UCSD-AML1 (cell line): ENCODE results near the gene EDN2.

Source experiments
- DNase-seq: peaks from one replicate; lab custom pipeline; 2025; ENCODE audit not compliant: unreplicated experiment; lab: John Stamatoyannopoulos, UW

EDN2 gene

GRCh38 chr1:41442697-41443251 is 41.7 kb downstream of the EDN2 start:
- no peak for DNase-seq

DNA sequence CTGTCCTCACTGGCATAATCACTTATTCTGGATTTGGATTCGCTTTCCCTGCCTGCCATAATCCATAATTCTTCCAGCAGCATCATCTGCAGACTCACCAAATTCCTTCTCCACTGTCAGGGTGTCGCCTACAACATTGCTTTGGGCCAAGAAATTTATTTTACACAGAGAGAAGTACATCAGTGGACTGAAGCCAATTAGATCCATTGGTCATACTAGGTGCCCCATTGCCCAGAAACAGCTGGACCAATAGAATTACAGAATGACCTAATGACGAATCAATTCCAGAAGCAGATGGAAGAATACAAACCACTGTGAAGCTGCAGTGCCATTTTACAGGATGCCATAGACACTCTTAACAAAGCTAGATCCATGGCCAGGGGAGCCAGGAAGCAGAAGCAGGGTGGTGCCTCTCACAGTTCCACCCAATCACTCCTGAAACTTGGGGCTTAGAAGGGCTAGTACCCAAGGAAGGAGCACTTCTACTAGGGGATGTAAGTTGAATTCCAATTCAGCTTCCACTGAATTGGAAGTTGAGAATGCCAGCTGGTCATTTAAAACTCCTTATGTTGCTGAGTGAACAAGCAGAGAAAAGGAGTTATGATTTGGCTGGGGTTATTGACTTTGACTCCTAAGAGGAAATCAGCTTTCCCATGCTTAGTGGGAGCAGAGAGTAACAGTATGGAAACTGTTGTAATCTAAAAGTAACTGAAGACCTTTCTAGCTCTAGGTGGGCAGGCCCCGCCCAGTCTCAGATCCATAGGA is 44.0 kb downstream of the EDN2 start:
- DNase-seq, result no peak

DNA sequence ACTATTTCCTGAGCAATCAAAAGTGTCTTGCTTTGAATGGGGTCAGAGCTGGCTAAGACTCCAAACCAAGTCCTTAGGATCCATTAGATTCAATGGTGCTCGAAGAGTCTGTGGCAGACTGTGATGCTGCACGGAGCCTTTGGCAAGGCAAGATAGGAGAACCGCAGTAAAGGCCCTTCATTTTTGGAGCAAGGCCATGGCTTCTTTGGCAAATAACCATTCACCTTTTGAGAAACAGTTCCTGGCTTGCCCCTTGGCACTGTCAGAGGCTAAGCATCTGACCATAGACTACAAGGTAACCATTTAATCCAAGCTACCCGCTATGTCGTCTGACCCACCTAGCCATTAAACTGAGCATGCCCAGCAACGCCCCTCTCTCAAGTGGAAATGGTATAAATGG is 45.2 kb downstream of the EDN2 start:
- no peak for DNase-seq

- DNase-seq, result no peak
Observed at GRCh38 chr1:41438711-41439110, 45.8 kb downstream of the EDN2 start.

DNA sequence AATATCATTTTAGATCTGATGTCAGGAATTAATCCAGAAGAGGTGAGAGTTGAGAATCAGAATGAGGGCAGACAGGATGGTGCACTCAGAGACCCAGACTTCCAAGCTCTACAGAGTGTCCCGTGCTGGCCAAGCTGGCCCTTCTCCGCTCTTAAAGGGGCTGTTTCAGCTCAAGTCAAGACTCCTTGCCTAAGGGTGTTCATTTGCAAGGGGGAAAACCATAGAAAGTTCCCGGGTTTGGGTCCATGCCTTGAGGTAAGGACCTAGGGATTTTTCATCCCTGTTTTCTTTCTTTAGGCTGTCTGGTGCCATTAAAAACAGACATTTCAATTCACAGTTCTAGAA is 47.5 kb downstream of the EDN2 start:
- DNase-seq, result no peak

GRCh38 chr1:41436281-41437010 is 48.0 kb downstream of the EDN2 start:
- DNase-seq, result no peak

GRCh38 chr1:41435570-41436178 is 48.8 kb downstream of the EDN2 start:
- no peak for DNase-seq

DNA sequence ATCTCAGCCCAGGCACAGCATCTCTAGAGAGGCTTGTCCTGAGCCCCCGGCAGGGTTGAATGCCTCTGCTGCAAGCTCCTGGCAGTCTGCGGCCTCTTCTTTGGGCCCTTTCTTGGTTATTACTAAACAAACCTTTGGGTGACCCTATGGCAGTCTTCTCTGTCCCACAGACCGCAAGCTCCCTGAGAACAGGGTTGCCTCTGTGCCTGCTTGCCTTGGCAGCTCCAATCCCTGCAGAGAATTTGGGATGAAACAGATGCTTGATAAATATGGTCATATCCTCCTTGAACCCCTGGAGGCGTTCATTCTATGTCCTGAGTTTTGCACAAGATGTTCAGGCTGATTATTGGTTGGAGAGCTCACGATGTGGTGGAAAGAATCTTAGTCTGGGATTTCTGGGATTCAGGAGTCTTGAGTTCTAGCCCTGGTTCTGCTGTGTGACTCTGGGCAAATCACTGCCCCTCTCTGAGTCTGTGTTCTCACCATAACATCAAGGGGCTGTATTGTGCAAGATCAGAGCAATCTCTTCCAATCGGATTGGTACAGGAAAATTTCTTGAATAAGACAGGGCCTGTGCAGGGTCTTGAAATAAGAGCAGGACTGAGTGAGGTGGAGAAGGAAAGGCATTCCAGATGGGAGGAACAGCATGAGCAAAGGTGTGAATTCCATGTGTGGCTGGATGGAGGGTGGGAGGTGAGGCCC is 49.6 kb downstream of the EDN2 start:
- DNase-seq, result no peak

- DNase-seq, result no peak
Observed at GRCh38 chr1:41434306-41434705, 50.2 kb downstream of the EDN2 start.

DNA sequence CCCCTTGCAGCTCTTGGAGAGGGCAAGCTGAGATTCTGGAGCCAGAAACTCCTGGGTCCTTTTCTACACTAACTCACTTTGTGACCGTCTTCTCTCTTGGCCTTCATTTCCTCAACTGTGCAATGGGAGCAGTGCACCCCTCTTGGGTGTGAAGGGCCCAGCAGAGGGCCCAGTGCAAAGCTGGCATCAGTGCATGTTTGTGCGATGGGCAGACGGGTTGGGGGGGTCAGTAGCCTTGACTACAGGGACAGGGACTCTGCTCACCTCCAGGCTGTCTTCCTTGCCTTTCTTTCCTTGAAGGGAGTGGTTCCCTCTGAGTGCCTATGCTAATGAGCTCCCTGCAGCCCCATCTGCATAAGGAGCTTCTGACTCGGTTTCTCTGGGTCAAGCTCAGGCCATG is 51.0 kb downstream of the EDN2 start:
- no peak for DNase-seq

GRCh38 chr1:41432481-41433280 is 51.8 kb downstream of the EDN2 start:
- peak; percentile 81 for DNase-seq

GRCh38 chr1:41431490-41432350 is 52.8 kb downstream of the EDN2 start:
- no peak for DNase-seq

- DNase-seq, result no peak
Observed at GRCh38 chr1:41430582-41430981, 53.9 kb downstream of the EDN2 start.

DNA sequence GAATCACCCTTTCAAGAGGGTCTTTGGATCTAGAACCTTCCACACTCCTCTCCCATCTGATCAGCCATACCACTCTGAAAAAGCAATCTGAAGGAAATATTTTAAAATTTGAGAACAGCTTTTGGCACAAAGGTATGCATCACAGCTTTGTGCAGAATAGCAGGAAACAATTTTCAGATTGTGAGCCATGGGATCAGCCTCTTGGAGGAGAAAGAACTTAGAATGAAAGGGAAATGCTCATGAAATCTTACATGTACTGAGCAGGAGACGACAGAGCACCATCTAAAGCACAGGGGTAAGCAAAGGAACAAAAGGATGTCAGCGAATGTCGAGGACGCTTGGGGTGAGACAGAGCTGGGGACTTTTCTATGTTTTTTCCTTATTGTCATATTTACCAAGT is 54.4 kb downstream of the EDN2 start:
- no peak for DNase-seq

GRCh38 chr1:41429641-41430035 is 54.8 kb downstream of the EDN2 start:
- no peak for DNase-seq
